Neutrophil (primary cell): ENCODE data around the gene ADO.

Source experiments
- H3K27ac ChIP-seq: fragments of 200-600 bp; sonication (generic); 2 replicates; pipeline ENCODE4 v1.5.1; 2016; ENCODE audit warnings: mild to moderate bottlenecking, moderate library complexity
- H3K27me3 ChIP-seq: fragments of 200-600 bp; sonication (generic); 2 replicates; pipeline ENCODE4 v1.6.0; 2016; ENCODE audit warnings: mild to moderate bottlenecking
- H3K36me3 ChIP-seq: fragments of 200-600 bp; sonication (generic); 2 replicates; pipeline ENCODE4 v1.5.1; 2017
- H3K4me1 ChIP-seq, 2 experiments: fragments of 200-600 bp in 1 of 2; sonication (generic) in 1 of 2; 1 replicate in 1 of 2; 2 replicates in 1 of 2; pipeline versions ENCODE4 v1.5.1 to v1.6.1; 2013 to 2016; ENCODE audit warnings: low read depth in 1 of 2, low read length in 1 of 2, mild to moderate bottlenecking in 1 of 2, moderate library complexity in 1 of 2; ENCODE audit not compliant: control insufficient read depth in 1 of 2, insufficient read depth in 1 of 2
- H3K4me3 ChIP-seq, 2 experiments: fragments of 200-600 bp in 1 of 2; sonication (generic) in 1 of 2; 1 replicate in 1 of 2; 2 replicates in 1 of 2; pipeline ENCODE4 v1.5.1; 2013 to 2016; ENCODE audit warnings: low read depth in 1 of 2, low read length in 1 of 2, mild to moderate bottlenecking in 1 of 2, moderate library complexity in 1 of 2
- H3K9me3 ChIP-seq: fragments of 200-600 bp; sonication (generic); 2 replicates; pipeline ENCODE4 v1.5.1; 2016
- TF ChIP-seq, protein P1 (sequence below): fragments of 200-600 bp; sonication (generic); IDR thresholded peaks from 2 replicates; pipeline ENCODE4 v1.5.1; 2016; ENCODE audit warnings: antibody characterized with exemption

ADO gene

DNA sequence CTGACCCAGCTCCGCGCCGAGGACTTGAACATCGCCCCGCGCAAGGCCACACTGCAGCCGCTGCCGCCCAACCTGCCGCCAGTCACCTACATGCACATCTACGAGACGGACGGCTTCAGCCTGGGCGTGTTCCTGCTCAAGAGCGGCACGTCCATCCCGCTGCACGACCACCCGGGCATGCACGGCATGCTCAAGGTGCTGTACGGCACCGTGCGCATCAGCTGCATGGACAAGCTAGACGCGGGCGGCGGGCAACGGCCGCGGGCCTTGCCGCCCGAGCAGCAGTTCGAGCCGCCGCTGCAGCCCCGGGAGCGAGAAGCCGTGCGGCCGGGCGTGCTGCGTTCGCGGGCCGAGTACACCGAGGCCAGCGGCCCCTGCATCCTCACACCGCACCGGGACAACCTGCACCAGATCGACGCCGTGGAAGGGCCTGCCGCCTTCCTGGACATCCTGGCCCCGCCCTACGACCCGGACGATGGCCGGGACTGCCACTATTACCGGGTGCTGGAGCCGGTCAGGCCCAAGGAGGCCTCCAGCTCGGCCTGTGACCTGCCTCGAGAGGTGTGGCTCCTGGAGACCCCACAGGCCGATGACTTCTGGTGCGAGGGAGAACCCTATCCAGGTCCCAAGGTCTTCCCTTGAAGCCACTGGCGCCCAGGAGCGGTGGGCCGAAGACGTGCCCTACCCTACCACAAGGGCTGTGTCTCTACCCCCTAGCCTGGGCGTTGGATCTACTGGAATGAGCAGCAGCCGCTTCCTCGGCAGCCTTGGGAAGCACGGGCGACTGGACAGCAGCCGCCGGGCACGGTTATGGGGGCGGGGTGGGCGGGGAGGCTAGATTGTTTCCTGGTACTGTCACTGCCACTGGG is 945 bp downstream of the ADO start:
- Histone ChIP-seq H3K36me3 (peaks cover 8% of the 10 kb centered on the region), H3K4me3 (peak overlapping the region; percentile 88 to 95), H3K9me3 (no peaks in the 10 kb centered on the region), H3K4me1 (peaks cover 17 to 20% of the 10 kb centered on the region in 2 experiments), H3K27ac (peak overlapping the region; percentile 86), H3K27me3 (peaks cover 19% of the 10 kb centered on the region)
- TF ChIP-seq, protein P1, sequence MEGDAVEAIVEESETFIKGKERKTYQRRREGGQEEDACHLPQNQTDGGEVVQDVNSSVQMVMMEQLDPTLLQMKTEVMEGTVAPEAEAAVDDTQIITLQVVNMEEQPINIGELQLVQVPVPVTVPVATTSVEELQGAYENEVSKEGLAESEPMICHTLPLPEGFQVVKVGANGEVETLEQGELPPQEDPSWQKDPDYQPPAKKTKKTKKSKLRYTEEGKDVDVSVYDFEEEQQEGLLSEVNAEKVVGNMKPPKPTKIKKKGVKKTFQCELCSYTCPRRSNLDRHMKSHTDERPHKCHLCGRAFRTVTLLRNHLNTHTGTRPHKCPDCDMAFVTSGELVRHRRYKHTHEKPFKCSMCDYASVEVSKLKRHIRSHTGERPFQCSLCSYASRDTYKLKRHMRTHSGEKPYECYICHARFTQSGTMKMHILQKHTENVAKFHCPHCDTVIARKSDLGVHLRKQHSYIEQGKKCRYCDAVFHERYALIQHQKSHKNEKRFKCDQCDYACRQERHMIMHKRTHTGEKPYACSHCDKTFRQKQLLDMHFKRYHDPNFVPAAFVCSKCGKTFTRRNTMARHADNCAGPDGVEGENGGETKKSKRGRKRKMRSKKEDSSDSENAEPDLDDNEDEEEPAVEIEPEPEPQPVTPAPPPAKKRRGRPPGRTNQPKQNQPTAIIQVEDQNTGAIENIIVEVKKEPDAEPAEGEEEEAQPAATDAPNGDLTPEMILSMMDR: no peak

DNA sequence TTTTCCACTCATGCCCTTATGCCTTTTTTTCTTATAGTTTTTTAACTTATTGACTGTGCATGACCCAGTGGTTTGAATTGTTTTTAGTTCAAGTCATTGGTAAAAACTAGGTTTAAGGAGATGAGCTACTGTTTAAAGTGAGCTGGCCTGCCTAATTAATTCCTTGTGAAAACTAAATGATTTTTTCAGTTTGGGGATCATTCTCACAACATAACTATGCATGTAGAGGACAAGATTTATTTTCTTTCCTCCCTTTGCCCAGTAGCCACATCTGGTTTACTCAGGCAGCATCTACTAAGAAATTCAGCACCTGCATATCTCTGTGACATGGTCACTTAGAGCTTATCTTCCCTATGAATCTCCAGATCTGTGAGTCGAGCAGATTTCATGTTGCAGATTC is 1.7 kb downstream of the ADO start:
- peaks cover 17 to 20% of the 10 kb centered on the region in 2 experiments for H3K4me1 ChIP-seq
- no peaks in the 10 kb centered on the region for H3K9me3 ChIP-seq
- no peak overlapping the region for H3K27ac ChIP-seq
- TF ChIP-seq, protein P1: no peak
- peaks cover 12% of the 10 kb centered on the region for H3K27me3 ChIP-seq
- H3K4me3 ChIP-seq: no peak overlapping the region
- peaks cover 8% of the 10 kb centered on the region for H3K36me3 ChIP-seq

DNA sequence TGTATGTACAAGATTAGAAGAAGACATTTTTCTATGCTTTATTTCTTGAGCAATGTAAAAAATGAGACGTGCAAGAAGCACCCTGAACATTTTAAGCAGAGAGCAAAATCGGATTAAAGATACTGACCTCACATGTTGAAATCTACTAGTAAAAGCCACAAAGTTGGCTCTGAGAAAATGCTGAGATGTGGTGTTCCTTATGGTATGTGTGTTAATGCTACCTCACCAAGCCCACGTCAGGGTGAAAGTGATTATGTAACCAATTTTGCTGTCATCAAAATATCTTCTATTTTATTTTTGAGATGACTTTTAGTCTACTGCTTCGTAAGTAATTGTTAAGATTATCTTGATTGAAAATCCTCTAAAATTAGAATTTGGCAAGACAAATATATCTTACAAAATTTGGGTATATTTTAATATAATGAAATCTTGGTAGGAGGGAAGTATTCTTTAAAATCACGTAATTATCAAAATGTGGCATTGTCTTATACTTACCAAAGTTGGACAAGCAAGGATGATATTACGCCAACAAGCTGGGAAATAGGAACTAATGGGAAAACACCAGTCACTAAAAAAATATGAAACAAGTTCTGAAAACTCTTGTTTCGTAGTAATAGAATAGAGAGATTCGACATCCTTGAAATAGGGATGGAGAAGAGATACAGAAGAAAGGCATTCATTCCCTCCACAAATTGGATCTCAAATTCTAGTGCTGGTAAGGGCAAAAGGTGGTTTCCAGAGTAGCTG is 5.8 kb downstream of the ADO start:
- Histone ChIP-seq H3K9me3 (no peaks in the 10 kb centered on the region), H3K4me1 (peaks cover 14 to 18% of the 10 kb centered on the region in 2 experiments), H3K36me3 (peaks cover 8% of the 10 kb centered on the region), H3K27ac (no peak overlapping the region), H3K4me3 (no peak overlapping the region), H3K27me3 (peaks cover 33% of the 10 kb centered on the region)
- TF ChIP-seq, protein P1: no peak

DNA sequence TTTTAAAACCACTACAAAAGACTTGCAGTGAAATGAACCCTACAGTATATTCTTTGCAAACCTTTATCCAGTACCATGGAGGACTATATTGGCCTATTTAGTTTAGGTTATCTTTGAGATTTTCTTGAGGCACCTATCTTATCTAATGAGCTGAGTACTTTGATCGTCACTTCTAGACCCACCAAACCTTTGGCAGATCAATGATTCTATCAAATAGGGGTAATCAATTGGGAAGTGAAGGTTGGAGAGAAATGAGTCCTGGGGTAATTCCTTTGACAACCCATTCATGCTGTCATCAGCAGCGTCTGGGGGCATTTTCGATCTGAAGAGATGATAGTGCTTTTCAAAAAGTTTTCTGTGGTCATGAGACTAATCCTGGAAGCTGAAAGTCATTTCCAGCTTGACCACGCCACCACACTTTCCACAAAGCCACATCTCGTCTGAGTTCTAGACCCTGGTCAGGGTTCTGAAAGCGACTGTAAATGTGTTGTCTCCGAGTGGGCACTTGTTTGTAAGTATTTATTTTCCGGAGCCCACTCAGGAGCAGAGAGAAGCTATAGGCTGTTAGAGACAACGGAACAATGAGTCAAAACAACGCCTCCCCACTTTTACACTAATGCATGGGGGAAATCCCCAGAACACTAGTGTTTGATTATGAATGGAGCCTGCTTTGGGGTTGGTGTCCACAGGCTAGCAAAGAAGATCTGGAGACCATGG is 6.8 kb downstream of the ADO start:
- Histone ChIP-seq H3K4me3 (no peak overlapping the region), H3K36me3 (peaks cover 8% of the 10 kb centered on the region), H3K9me3 (no peaks in the 10 kb centered on the region), H3K4me1 (peaks cover 16 to 19% of the 10 kb centered on the region in 2 experiments), H3K27me3 (peaks cover 42% of the 10 kb centered on the region), H3K27ac (no peak overlapping the region)
- TF ChIP-seq, protein P1: no peak

DNA sequence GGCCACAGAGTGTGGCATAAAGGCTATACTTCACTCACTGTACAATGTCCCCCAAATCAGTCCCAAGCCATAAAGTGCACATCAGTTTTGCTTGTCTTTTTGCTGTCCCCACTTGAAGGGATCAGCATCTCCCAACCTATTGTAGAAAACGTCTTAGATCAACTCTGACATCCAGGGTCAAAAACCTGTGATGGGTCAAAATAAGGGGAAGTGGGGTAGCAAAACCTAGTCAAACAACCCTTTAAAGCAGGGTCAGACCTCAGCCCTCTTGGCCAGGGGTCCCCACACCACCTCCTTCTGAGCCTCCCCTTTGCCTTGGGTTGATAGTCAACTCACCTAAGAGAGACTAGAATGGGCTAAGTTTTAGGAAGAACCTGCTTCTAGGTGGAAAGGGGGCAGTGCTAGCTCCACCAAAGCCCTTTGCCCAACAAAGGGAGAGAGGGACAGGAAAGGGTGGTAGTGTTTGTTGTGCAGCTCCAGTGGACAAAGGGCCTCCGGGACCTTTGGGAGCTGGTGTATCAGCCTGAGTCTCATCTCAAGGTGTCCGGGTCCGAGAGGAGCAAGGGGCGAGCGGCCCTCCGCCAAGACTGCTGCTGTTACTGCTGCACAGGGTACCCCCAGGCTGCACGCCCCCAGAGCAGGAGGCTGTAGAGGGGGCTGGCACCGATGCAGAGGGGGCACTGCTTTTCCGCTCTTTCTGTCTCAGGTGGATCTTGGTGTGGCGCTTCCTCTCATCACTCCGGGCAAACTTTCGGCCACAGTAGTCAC is 8.3 kb downstream of the ADO start:
- H3K4me3 ChIP-seq: no peak overlapping the region
- TF ChIP-seq, protein P1: no peak
- H3K4me1 ChIP-seq: peaks cover 22 to 23% of the 10 kb centered on the region in 2 experiments
- peaks cover 42% of the 10 kb centered on the region for H3K27me3 ChIP-seq
- H3K27ac ChIP-seq: no peak overlapping the region
- peaks cover 8% of the 10 kb centered on the region for H3K36me3 ChIP-seq
- H3K9me3 ChIP-seq: no peaks in the 10 kb centered on the region
